HG02981 (cell line): ENCODE results near the gene PRKCH.

Experiments used
- ATAC-seq: cut with Tn5 transposase; IDR thresholded peaks from one replicate; pipeline ENCODE4 v1.9.1; 2021; ENCODE audit warnings: mild to moderate bottlenecking, moderate library complexity; ENCODE audit not compliant: unreplicated experiment

The PRKCH gene

DNA sequence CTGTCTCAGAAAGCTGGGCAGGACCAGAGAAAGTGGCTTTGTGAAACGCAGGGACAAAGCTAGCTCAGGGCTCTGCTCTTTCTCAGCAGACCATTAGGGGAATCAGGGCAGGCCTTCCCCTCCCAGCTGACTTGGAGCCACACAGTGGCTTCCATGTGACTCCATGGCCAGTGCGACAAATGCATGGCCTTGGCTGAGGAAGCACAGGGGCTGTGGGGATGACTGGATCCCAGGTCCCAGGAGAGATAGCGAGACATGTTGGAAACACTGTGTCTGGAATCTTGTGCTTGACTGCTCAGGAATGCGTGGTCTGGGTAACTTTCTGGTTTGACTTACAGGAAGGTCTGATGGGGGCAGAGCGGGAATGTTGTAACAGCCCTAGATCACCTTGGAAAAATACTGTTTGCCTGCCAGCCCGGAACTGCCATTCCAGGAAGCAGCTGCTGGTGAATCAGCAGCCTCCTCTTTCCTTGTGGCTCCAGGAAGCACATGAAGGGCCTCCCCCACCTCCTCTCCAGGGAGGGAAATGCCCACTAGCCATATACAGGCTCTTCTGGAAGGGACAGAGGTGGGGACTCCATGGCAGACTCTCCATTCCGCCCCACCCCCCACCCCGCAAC lies 240.4 kb downstream of the PRKCH start:
- no peak for ATAC-seq

DNA sequence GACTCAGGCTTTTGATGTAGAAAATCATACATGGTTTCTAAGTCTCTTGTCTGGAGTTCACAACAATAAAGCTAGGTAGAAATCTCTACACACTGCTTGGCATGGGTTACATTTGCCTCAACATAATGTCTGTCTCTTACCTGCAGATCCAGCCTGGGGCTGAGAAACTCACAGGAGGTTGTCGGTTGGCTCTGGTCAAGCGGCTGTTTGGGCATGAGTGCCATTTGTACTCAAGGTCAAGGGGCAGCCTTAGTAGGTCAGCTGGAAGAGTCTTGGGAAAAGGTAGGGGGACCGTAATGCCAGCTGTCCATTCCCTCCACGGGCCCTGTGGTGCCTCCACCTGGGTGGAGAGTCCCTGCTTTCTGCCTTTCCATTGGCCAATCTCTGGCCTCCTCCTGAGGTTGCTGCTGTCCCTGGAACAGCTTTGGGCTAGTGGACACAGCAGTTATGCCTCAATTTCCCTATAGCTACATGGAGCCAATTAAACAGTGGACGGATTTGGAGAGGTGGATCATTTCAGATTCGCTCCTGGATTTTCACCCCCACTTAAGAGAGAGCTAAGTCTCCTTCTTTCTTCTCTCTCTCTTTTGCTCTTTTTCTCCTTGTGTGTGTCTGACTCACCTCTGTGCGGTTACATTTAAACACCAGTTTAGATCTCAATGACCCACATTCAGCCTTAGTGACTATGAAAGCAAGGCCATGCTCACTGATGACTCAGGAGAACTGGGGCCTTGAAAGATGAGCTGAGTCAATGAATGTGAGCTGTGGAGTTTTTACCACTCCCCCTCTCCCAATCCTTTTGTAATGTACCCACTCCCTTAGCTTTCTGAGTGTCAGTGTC lies 241.2 kb downstream of the PRKCH start:
- ATAC-seq = no peak

DNA sequence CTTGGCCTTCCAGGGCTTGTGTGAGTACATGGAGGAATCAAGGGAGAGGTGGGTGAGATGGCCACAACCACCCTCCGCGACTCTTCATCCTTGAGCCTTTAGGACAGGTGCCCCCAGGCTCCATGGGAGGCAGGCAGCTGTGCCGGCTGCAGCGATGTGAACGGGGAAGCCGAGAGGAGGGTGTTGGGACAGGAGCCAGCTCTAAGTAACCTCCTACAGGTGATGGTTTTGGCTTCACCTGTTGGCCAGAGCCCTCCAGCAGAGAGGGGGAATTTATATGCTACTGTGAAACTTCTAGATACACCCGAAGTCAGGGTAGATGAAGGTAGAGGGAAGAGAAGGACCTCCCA lies 241.8 kb downstream of the PRKCH start:
- ATAC-seq = no peak

DNA sequence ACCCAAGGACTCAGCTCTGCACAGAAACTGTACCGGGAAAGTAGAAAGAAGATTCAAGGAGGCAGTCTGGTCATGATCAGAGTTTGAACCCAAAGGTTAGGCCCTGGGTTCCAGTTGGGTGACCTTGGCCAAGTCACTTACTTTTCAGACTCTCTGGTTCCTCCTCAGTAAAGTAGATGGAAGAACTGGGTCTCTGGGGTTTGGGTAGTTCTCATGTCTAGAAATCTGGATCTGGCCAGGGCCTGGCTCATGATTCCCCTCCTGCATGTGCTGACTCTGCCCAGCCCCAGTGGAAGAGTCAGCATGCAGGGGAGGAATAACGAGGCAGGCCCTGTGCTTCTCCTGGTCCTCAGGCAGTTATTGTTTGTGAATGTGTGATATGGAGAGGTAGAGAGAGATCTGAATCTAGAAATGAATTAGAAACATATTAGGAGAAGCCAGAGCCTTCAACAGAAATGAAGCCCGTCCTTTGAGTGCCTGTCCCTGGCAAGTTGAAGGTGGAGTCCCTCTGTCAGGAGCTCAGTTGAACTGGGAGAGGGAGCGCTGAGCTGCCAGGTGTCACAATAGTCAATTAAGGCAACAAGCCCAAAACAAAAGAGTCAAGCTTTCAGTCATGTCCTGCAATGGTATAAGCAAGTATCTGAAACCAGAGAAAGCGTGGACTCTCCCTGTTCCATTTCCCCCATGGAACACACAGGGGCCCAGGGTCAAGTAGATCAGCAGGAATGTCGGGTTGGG lies 242.7 kb downstream of the PRKCH start:
- no peak for ATAC-seq

DNA sequence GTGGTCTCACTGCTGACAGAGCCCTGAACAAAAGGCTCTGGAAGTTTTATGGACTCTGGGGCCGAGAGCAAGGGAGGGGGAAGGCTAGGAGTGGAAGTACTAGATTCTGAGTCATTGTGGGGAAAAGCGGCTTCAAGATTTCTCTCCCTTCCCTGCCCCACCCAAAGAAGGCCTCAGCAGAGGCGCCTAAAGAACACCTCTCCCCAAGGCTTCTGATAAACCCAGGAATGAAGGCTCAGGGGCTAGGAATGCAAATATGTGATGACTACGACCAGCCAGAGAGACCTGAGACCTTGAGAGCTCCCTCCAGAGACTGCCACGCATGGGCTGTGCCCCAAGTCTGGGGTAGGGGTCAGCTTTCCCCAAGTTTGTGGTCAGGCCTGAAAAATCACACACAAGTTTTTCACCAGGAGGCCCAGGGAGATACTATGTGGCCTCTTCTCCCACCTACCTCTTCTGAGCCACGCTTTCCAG lies 243.3 kb downstream of the PRKCH start:
- no peak for ATAC-seq

GRCh38 chr14:61565181-61565580 lies 243.8 kb downstream of the PRKCH start:
- ATAC-seq = no peak

DNA sequence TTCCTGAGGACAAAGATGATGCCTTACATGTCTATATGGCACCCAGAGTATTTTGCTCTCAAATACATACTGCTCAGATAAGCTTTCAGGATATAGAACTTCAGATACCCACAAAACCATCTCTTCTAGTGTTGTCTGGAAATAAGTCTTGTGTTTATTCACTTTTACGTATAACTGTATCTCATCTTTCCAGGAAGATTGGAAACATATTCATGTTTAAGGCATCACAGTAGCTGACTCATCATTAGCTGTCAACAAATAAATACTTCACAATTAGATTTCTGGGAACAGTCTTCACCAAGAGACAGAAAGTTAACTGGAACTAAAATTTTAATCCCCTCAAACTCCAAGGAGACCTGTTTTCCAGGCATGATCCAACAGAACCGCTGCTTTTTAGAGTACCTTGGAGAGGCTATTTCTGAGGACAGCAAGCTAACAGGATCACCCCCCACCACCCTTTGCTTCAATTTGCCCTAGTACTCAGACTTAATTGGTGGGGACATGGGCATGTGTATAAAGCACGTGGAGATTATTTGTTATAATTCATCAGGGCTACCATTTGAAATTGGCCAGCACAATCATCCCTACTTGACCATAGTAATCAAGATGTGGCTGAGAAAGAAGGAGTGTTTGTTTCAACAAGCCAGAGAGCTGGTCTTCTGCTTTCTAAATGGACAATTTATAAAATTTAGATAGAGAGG lies 244.6 kb downstream of the PRKCH start:
- ATAC-seq = no peak

- no peak for ATAC-seq
Measured at GRCh38 chr14:61566537-61567225, 245.3 kb downstream of the PRKCH start.

DNA sequence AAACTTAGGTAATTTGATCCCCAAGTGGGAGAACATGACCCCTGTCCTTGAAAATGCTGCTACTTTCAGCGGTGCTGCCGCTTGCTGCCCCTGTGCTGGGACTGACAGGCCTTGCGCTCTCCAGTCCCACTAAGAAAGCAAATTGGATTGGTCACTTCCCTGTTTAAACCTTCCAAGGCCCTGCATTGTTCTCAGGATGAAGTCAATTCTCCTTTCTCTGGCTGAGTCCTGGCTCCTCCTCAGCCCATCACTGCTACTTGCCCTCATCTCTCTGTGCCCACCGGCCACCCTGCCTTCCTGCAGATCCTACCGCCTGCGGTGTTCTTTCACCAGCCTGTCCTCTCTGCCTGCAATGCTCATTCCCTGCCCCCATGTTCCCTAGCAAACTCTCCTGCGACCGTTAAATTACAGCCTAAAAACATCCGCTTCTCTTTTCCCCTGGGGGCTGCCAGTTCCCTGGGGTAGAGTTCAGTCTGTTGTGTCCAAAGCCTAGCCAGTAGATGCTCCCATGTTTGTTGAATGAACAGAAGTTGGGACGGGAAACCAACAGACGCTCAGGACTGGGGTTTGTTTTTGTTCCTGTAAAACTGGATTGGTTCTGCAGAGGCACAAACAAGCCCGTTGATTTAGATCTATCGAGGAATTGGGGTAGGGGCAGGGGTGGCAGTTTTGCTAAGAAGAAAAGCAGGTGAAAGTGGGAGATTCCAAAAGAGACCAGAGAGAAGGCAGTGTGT lies 246.6 kb downstream of the PRKCH start:
- peak; percentile 2 for ATAC-seq

DNA sequence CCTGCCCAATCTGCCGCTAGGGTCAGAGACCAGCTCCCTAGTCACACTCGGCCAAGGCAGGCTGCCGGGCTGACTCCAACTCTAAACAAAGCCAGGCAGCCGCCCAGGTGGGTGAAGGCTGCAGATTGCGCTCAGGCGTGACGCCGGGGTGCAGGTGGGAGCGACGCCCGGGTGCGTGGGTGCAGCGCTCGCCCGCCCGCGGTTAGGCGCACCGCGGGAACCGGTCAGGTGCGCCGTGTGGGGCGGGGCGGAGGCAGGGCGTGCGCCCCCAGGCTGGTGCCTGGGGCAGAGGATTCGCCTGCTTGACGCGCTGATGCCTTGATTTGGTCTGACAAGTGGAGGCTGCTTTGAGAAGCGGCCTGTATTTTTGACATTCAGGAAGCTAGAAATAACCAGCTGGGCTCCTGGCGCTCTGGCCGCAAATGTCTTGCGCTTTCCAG lies 247.2 kb downstream of the PRKCH start:
- ATAC-seq = peak; percentile 77

DNA sequence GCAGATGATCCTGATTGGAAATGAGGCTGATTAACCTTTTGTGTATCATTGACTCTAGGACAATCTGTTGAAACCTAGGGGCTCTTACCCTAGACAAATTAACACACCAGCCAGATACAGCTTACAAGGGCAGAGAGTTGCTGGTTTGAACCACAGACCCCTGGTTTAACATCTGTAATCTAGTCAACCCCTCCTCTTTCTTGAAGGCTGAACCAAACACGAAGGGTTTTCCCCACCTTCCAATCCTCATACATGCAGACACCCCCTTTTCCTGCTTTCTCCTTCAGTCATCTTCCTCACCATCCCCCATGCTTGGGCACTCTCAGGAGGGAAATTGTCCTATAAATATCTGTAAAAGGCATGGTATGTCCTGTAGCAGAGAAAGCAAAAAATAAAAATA lies 247.9 kb downstream of the PRKCH start:
- ATAC-seq = no peak

GRCh38 chr14:61569812-61570548 lies 248.6 kb downstream of the PRKCH start:
- no peak for ATAC-seq

- ATAC-seq = no peak
Measured at GRCh38 chr14:61570549-61571290, 249.3 kb downstream of the PRKCH start.

DNA sequence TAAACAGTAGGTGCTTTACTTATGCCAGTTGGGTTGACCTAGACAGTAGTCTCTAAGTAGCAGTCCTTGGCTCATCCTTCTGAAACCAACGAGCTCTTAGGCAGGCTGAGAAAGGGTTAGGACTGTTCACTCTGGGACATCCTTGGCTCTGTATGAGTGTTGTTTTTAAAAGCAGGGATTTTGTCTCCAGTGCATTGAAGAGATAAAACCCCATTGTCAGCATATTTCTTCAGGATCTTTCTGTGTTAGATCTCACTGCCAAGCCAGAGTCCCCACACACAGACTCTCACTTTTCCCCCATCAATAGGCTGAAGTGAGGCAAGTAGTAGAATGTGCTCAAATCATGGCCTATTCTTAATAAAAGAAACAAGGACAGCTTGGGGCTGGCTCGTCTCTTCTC lies 250.5 kb downstream of the PRKCH start:
- ATAC-seq = no peak

DNA sequence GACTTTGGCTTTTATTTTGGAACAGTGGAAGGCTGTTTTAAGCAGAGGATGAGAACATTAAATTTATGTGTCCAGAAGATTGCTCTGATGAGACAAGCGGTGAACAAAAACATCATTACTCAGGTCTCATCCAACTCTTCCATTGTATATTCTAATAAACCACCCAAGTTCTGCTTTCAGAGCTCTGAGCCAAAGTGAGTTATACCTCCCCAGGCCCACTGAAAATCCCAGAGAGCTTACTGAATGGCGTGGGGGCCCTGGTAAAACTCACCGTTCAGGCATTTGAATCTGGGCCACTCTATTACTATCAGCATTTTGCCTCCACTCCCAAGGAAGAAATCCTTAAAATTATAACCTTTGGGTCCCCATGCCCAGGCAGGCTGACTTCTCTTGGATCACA lies 251.9 kb downstream of the PRKCH start:
- ATAC-seq = no peak

DNA sequence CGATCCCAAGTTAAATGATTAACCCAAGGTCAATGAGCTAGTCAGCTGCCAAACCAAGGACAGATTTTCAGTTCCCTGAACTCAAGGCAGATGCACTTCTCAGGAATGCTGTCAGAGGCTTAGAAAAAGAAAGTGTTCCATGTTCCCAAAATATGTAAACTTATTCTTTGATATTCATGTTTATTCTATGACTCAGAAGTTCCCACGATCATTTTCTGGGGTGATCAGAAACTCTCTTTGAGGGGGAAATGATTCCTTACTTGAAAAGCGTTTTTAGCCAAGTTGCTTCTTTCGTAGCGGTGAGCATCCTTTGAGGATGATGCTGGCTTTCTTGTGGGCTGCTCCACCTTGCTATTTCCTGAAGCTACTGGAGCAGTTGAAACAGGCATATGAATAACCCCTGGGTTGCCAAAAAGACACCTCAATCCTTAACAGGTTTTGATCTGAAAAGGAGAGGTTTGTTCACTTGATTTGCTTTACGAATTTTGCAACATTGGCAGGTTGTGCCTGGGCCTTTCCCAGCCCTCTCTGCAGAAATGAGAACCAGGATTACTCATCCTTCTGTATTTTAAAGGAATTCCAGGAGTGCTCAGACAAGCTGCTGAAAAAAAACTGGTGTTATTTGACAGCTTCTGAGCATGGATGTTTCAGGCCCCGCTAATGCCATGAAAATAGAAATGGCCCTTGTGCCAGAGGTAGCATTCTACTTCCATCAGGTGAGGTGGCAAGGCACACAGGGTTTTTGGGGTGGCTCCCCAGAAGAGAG lies 252.6 kb downstream of the PRKCH start:
- ATAC-seq = no peak

GRCh38 chr14:61574514-61574807 lies 253.1 kb downstream of the PRKCH start:
- ATAC-seq = no peak

DNA sequence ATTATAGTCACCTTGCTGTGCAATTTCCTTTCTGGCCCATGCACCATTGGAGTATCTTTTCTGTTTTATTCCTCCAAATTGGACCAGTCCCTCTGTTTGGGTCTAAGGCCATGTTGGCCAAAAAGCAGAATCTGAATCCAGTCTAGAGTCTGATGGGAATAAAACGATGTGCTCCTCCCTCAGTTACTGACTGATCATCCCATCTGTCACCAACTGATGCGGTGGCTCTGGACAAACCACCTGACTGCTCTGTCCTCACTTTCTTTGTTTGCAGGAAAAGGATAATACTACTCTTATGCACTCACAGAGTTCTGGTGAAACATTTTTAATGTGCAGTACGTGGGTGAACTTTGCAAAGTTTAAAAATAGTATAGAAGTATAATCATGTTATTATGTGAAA lies 253.7 kb downstream of the PRKCH start:
- ATAC-seq = no peak
